WERI-Rb-1 (cell line): ENCODE results near the gene PTPN4.

Experiments
- DNase-seq: peaks from one replicate; pipeline ENCODE4 v3.0.0-alpha.2; 2020
- H3K27ac ChIP-seq: fragments of 250-450 bp; sonication (Bioruptor Pico); 2 replicates; pipeline ENCODE4 v1.5.1; 2020; ENCODE audit warnings: mild to moderate bottlenecking, moderate library complexity
- H3K27me3 ChIP-seq: fragments of 250-450 bp; sonication (Bioruptor Pico); 2 replicates; pipeline ENCODE4 v1.5.1; 2021; ENCODE audit warnings: mild to moderate bottlenecking, low read depth, moderate library complexity; ENCODE audit not compliant: insufficient read depth, severe bottlenecking
- H3K36me3 ChIP-seq: fragments of 250-450 bp; sonication (Bioruptor Pico); 2 replicates; pipeline ENCODE4 v1.5.1; 2020; ENCODE audit warnings: mild to moderate bottlenecking, moderate library complexity
- H3K4me3 ChIP-seq: 2 replicates; pipeline ENCODE4 v1.5.1; 2011; ENCODE audit warnings: low read depth, mild to moderate bottlenecking, control low read depth, low read length
- H3K9me3 ChIP-seq: fragments of 250-450 bp; sonication (Bioruptor Pico); 2 replicates; pipeline ENCODE4 v1.5.1; 2021; ENCODE audit warnings: mild to moderate bottlenecking, moderate library complexity; ENCODE audit not compliant: severe bottlenecking
- CTCF ChIP-seq: IDR thresholded peaks from 2 replicates; pipeline ENCODE4 v1.5.1; 2011; ENCODE audit warnings: low read depth, mild to moderate bottlenecking, control low read depth, inconsistent platforms, low read length

PTPN4 gene

GRCh38 chr2:119810049-119810630 lies 50.4 kb downstream of the PTPN4 start:
- peaks cover 6% of the 10 kb centered on the region for H3K36me3 ChIP-seq
- DNase-seq = no peak
- H3K9me3 ChIP-seq = peaks cover 4% of the 10 kb centered on the region
- no peaks in the 10 kb centered on the region for H3K27me3 ChIP-seq
- no peak for TF ChIP-seq CTCF
- no peak overlapping the region for H3K4me3 ChIP-seq
- H3K27ac ChIP-seq = no peak overlapping the region

- no peak for DNase-seq
- Histone ChIP-seq H3K36me3 (peaks cover 11% of the 10 kb centered on the region), H3K9me3 (no peaks in the 10 kb centered on the region)
Measured at GRCh38 chr2:119814216-119814615, 54.5 kb downstream of the PTPN4 start.

GRCh38 chr2:119818792-119819191 lies 59.1 kb downstream of the PTPN4 start:
- TF ChIP-seq CTCF = no peak
- H3K4me3 ChIP-seq = no peak overlapping the region
- H3K27ac ChIP-seq = no peak overlapping the region
- DNase-seq = no peak
- peaks cover 5% of the 10 kb centered on the region; the same call in 1 of the 2 replicates for H3K36me3 ChIP-seq
- H3K27me3 ChIP-seq = no peaks in the 10 kb centered on the region
- no peaks in the 10 kb centered on the region for H3K9me3 ChIP-seq

More at GRCh38 chr2:119814216-119814615, 54.5 kb downstream of the PTPN4 start:
- no peak overlapping the region for H3K27ac ChIP-seq
- no peaks in the 10 kb centered on the region for H3K27me3 ChIP-seq
- TF ChIP-seq CTCF = no peak
- no peak overlapping the region for H3K4me3 ChIP-seq

- H3K27ac ChIP-seq = no peak overlapping the region
- DNase-seq = no peak
Measured at GRCh38 chr2:119819846-119820245, 60.1 kb downstream of the PTPN4 start.

GRCh38 chr2:119820275-119820674 lies 60.6 kb downstream of the PTPN4 start:
- Histone ChIP-seq H3K9me3 (no peaks in the 10 kb centered on the region), H3K36me3 (peaks cover 5% of the 10 kb centered on the region; the same call in 1 of the 2 replicates), H3K4me3 (no peak overlapping the region), H3K27ac (no peak overlapping the region), H3K27me3 (no peaks in the 10 kb centered on the region)
- no peak for TF ChIP-seq CTCF
- DNase-seq = no peak

More at GRCh38 chr2:119819846-119820245, 60.1 kb downstream of the PTPN4 start:
- H3K9me3 ChIP-seq = no peaks in the 10 kb centered on the region
- H3K27me3 ChIP-seq = no peaks in the 10 kb centered on the region
- peaks cover 5% of the 10 kb centered on the region; the same call in 1 of the 2 replicates for H3K36me3 ChIP-seq
- H3K4me3 ChIP-seq = no peak overlapping the region
- no peak for TF ChIP-seq CTCF

- Histone ChIP-seq H3K27ac (no peak overlapping the region), H3K27me3 (no peaks in the 10 kb centered on the region), H3K9me3 (no peaks in the 10 kb centered on the region), H3K36me3 (no peaks in the 10 kb centered on the region), H3K4me3 (no peak overlapping the region)
- TF ChIP-seq CTCF = no peak
- no peak for DNase-seq
Measured at GRCh38 chr2:119821266-119821665, 61.5 kb downstream of the PTPN4 start.
